Measurements from ENCODE around the gene TOP3B.

TOP3B gene

GRCh38 chr22:21929253-21929652 is 53.3 kb downstream of the TOP3B start:
- TF ChIP-seq CTCF (IDR thresholded peaks at IDR 0.05; ENCODE audit: low read depth, low read length), result no peak
- H3K4me3 ChIP-seq (ENCODE audit: low read depth, low read length), result no peak overlapping the region

GRCh38 chr22:21928048-21928447 is 54.5 kb downstream of the TOP3B start:
- H3K4me3 ChIP-seq (ENCODE audit: low read depth, low read length), result no peak overlapping the region
- TF ChIP-seq CTCF (IDR thresholded peaks at IDR 0.05; ENCODE audit: low read depth, low read length), result no peak

- no peak for TF ChIP-seq CTCF (IDR thresholded peaks at IDR 0.05; ENCODE audit: low read depth, low read length)
- no peak overlapping the region for H3K4me3 ChIP-seq (ENCODE audit: low read depth, low read length)
Measured at GRCh38 chr22:21927174-21927823, 55.3 kb downstream of the TOP3B start.

GRCh38 chr22:21926728-21927127 is 55.9 kb downstream of the TOP3B start:
- H3K4me3 ChIP-seq (ENCODE audit: low read depth, low read length), result no peak overlapping the region
- no peak for TF ChIP-seq CTCF (IDR thresholded peaks at IDR 0.05; ENCODE audit: low read depth, low read length)

- no peak overlapping the region for H3K4me3 ChIP-seq (ENCODE audit: low read depth, low read length)
- no peak for TF ChIP-seq CTCF (IDR thresholded peaks at IDR 0.05; ENCODE audit: low read depth, low read length)
Measured at GRCh38 chr22:21923163-21923561, 59.4 kb downstream of the TOP3B start.

- H3K4me3 ChIP-seq (ENCODE audit: low read depth, low read length), result no peak overlapping the region
- TF ChIP-seq CTCF (IDR thresholded peaks at IDR 0.05; ENCODE audit: low read depth, low read length), result no peak
Measured at GRCh38 chr22:21922370-21923162, 60.0 kb downstream of the TOP3B start.

GRCh38 chr22:21921729-21922128 is 60.9 kb downstream of the TOP3B start:
- no peak overlapping the region for H3K4me3 ChIP-seq (ENCODE audit: low read depth, low read length)
- TF ChIP-seq CTCF (IDR thresholded peaks at IDR 0.05; ENCODE audit: low read depth, low read length), result no peak
